ENCODE measurements around the gene RBMS1.

- TF ChIP-seq CTCF (conservative IDR thresholded peaks at IDR 0.05; ENCODE audit: low read length), result no peak
- TF ChIP-seq EZH2phosphoT487 (IDR thresholded peaks at IDR 0.05; ENCODE audit: borderline replicate concordance), result no peak
Observed at GRCh38 chr2:160502478-160502877, 8.9 kb upstream of the RBMS1 start.
